PFSK-1 (cell line): ENCODE results near the gene BCAP29.

Experiments
- POLR2AphosphoS5 ChIP-seq: IDR thresholded peaks from 2 replicates; pipeline ENCODE4 v1.6.1; 2012; ENCODE audit warnings: low read depth, mild to moderate bottlenecking, control low read depth, low read length, moderate library complexity
- REST ChIP-seq, 2 experiments: IDR thresholded peaks; 2 replicates each; pipeline versions ENCODE4 v1.6.1 to v1.8.0; 2011 to 2012; ENCODE audit warnings: low read depth in 2 of 2, low read length in 2 of 2, control low read depth in 1 of 2, inconsistent platforms in 1 of 2, mild to moderate bottlenecking in 1 of 2, moderate library complexity in 1 of 2; ENCODE audit not compliant: insufficient read depth in 1 of 2
- TAF1 ChIP-seq: IDR thresholded peaks from 2 replicates; pipeline ENCODE4 v1.6.1; 2012; ENCODE audit warnings: low read length, control low read depth, borderline replicate concordance; ENCODE audit not compliant: insufficient read depth

DNA sequence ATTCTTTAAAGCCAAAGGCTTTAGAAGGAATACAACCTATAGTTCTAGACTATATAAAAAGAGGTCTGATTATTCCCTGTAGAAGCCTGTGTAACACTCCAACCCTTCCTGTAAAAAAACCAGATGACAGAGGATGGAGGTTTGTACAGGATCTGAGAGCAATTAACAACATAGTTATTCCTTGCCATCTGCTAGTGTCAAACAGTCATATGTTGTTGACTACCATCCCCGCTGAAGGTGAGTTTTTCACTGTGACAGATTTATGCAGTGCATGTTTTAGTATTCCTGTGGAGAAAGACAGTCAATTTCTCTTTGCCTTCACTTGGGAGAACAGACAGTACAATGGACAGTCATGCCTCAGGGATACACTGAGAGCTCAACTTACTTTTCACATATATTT, 61.6 kb downstream of the BCAP29 start:
- TF ChIP-seq TAF1: no peak
- no peak for TF ChIP-seq POLR2AphosphoS5
- TF ChIP-seq REST (IDR thresholded peaks at IDR 0.05; ENCODE audit: insufficient read depth in 1 of 2, low read depth in 2 of 2, low read length in 2 of 2): no peak
